Measurements from ENCODE around the gene ASCL2. TPM values are rescaled to one million over a fixed set of nuclear protein-coding genes. Genes with fewer than 3 reads are reported as not detected.
A peak's percentile ranks its signal among the peaks of the same experiment; 100 is the strongest.

Gene ASCL2
- total RNA-seq, 1 donor from 2014 or later = 1.7 TPM

GRCh38 chr11:2266586-2267305 is 3.6 kb downstream of the ASCL2 start:
- intact Hi-C loops (cut with DNase I) = no loop called here
- DNase-seq (no peak), ATAC-seq (no peak)

GRCh38 chr11:2265854-2266585 is 4.4 kb downstream of the ASCL2 start:
- H3K27ac ChIP-seq = peak overlapping the region; percentile 36
- peaks cover 30% of the 10 kb centered on the region for H3K4me1 ChIP-seq
- no peak overlapping the region for H3K4me3 ChIP-seq
- ATAC-seq (no peak), DNase-seq (no peak)
- H3K36me3 ChIP-seq = no peaks in the 10 kb centered on the region
- TF ChIP-seq CTCF (IDR thresholded peaks at IDR 0.05) = no peak
- intact Hi-C loops (cut with DNase I) = no loop called here
- H3K9me3 ChIP-seq = no peaks in the 10 kb centered on the region
- peaks cover 34% of the 10 kb centered on the region for H3K27me3 ChIP-seq (ENCODE audit: low read depth)

More at GRCh38 chr11:2266586-2267305, 3.6 kb downstream of the ASCL2 start:
- Histone ChIP-seq H3K27me3 (ENCODE audit: low read depth) (peaks cover 41% of the 10 kb centered on the region), H3K4me1 (peaks cover 31% of the 10 kb centered on the region), H3K9me3 (no peaks in the 10 kb centered on the region), H3K27ac (no peak overlapping the region), H3K4me3 (no peak overlapping the region), H3K36me3 (no peaks in the 10 kb centered on the region)
- TF ChIP-seq CTCF (IDR thresholded peaks at IDR 0.05) = no peak

- Histone ChIP-seq H3K4me1 (peaks cover 24% of the 10 kb centered on the region), H3K4me3 (no peak overlapping the region), H3K27ac (peak overlapping the region; percentile 36), H3K27me3 (ENCODE audit: low read depth) (peaks cover 27% of the 10 kb centered on the region), H3K9me3 (no peaks in the 10 kb centered on the region), H3K36me3 (no peaks in the 10 kb centered on the region)
- intact Hi-C loops (cut with DNase I) = no loop called here
- TF ChIP-seq CTCF (IDR thresholded peaks at IDR 0.05) = no peak
- ATAC-seq = no peak
- peak; percentile 68 for DNase-seq
Measured at GRCh38 chr11:2265396-2265795, 5.0 kb downstream of the ASCL2 start.

GRCh38 chr11:2264366-2265053 is 5.9 kb downstream of the ASCL2 start:
- ATAC-seq = no peak
- intact Hi-C loops (cut with DNase I) = no loop called here
- H3K9me3 ChIP-seq = no peaks in the 10 kb centered on the region
- H3K27me3 ChIP-seq (ENCODE audit: low read depth) = peaks cover 20% of the 10 kb centered on the region
- DNase-seq = no peak
- H3K4me1 ChIP-seq = peaks cover 15% of the 10 kb centered on the region
- no peak overlapping the region for H3K4me3 ChIP-seq
- H3K27ac ChIP-seq = no peak overlapping the region
- no peak for TF ChIP-seq CTCF (IDR thresholded peaks at IDR 0.05)
- H3K36me3 ChIP-seq = no peaks in the 10 kb centered on the region

GRCh38 chr11:2263724-2264360 is 6.5 kb downstream of the ASCL2 start:
- Histone ChIP-seq H3K4me1 (peaks cover 12% of the 10 kb centered on the region), H3K4me3 (no peak overlapping the region), H3K36me3 (no peaks in the 10 kb centered on the region), H3K27me3 (ENCODE audit: low read depth) (peaks cover 14% of the 10 kb centered on the region), H3K9me3 (no peaks in the 10 kb centered on the region), H3K27ac (no peak overlapping the region)
- ATAC-seq (no peak), DNase-seq (no peak)
- intact Hi-C loops (cut with DNase I) = no loop called here
- TF ChIP-seq CTCF (IDR thresholded peaks at IDR 0.05) = no peak

Data from lower lobe of right lung (tissue), 2 donors.